Measurements from ENCODE around the gene ECT2L. TPM values are rescaled to one million over a fixed set of nuclear protein-coding genes. Genes with fewer than 3 reads are reported as not detected.

Gene ECT2L
- polyA plus RNA-seq, 1 of the 3 experiments (the other 2 are of a cell fraction) = 0.02 TPM

DNA sequence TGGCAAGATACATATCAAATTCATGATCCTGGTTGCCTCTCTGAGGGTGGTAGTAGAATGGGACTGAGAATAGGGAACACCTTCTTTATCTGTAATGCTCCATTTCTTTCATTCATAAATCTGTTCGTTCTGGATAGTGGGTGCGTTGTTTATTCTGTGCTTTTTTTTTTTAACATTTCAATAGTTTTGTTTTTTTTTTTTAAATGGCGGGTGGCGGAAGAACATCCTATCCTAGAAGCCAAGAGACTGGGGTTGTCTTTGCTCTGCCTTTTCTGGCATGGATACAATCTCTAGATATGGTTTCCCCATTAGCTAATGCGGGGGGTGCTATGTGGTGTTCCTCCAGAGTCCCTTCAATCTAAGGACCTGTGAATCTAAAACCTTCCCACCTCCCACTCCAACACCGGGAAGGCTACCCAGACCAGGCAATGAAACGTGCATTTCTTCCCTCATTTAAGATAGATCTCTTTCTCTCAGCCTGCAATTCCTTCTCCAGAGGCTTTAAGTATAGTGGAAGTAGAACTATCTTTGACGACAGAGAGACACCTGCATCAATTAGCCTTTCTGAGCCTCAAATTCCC lies 23.2 kb upstream of the ECT2L start:
- Histone ChIP-seq H3K36me3 (replicated peaks in 1 of 2; ENCODE audit: control insufficient read depth in 1 of 2, insufficient read depth in 2 of 2, low read length in 1 of 2) (peaks cover 0 to 19% of the 10 kb centered on the region in 2 experiments), H3K4me3 (ENCODE audit: low read depth in 2 of 2, low read length in 1 of 2) (peak overlapping the region; percentile 93 to 95), H3K9me3 (no peaks in the 10 kb centered on the region), H3K4me1 (ENCODE audit: control insufficient read depth in 1 of 2, insufficient read depth in 2 of 2, low read depth in 1 of 2, low read length in 1 of 2) (peaks cover 0 to 9% of the 10 kb centered on the region in 2 experiments; a peak in 3 of 4 replicates), H4K20me1 (ENCODE audit: insufficient read depth) (no peaks in the 10 kb centered on the region), H3F3A (replicated peaks; ENCODE audit: insufficient read depth) (peaks cover 3% of the 10 kb centered on the region), H3K9me2 (no peaks in the 10 kb centered on the region), H3K4me2 (peak overlapping the region; percentile 77), H3K27ac (ENCODE audit: low read depth in 2 of 2, low read length in 1 of 2) (peak overlapping the region; percentile 93 to 97; a peak in 3 of 4 replicates), H3K9ac (peak overlapping the region; percentile 91; the same call in 1 of the 2 replicates), H3K27me3 (ENCODE audit: insufficient read depth) (no peaks in the 10 kb centered on the region), H2AFZ (ENCODE audit: low read depth) (peak overlapping the region; percentile 95), H3K79me2 (ENCODE audit: insufficient read depth) (peaks cover 12% of the 10 kb centered on the region)
- POLR2A ChIA-PET = interaction anchor here (0.6 to 1.2 kb wide), 2 partner anchors 362 to 368 kb away, joined by 4 read pairs; partner anchors contain the start of gene HEBP2
- DNase-seq = peak; percentile 20
- 10% methylated on average over 8 of the region's 8 CpGs for WGBS (ENCODE audit: low lambda C conversion rate)
- TF ChIP-seq MEF2A (IDR thresholded peaks at IDR 0.05; ENCODE audit: borderline replicate concordance, low read depth) (no peak), ZBTB33 (IDR thresholded peaks at IDR 0.05; ENCODE audit: borderline replicate concordance, low read depth) (no peak), IRF3 (IDR thresholded peaks at IDR 0.05; ENCODE audit: low read depth, low read length) (no peak), FOXM1 (IDR thresholded peaks at IDR 0.05; ENCODE audit: low read depth) (no peak), GABPA (IDR thresholded peaks at IDR 0.05; ENCODE audit: low read depth) (no peak), FOXJ3 (CRISPR knock-in tag; IDR thresholded peaks at IDR 0.05) (no peak), GATA2 (CRISPR knock-in tag; IDR thresholded peaks at IDR 0.05) (no peak), RFX5 (IDR thresholded peaks at IDR 0.05; ENCODE audit: low read length) (no peak), SIN3A (IDR thresholded peaks at IDR 0.05; ENCODE audit: borderline replicate concordance, low read depth, low read length) (no peak), TCF12 (IDR thresholded peaks at IDR 0.05) (no peak), MXI1 (IDR thresholded peaks at IDR 0.05; ENCODE audit: low read depth, low read length) (no peak), SMC3 (IDR thresholded peaks at IDR 0.05; ENCODE audit: low read depth, low read length) (no peak)
- TF ChIP-seq, protein P1, sequence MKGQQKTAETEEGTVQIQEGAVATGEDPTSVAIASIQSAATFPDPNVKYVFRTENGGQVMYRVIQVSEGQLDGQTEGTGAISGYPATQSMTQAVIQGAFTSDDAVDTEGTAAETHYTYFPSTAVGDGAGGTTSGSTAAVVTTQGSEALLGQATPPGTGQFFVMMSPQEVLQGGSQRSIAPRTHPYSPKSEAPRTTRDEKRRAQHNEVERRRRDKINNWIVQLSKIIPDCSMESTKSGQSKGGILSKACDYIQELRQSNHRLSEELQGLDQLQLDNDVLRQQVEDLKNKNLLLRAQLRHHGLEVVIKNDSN (IDR thresholded peaks at IDR 0.05; ENCODE audit: borderline replicate concordance, low read depth) = no peak
- TF ChIP-seq, protein P2, sequence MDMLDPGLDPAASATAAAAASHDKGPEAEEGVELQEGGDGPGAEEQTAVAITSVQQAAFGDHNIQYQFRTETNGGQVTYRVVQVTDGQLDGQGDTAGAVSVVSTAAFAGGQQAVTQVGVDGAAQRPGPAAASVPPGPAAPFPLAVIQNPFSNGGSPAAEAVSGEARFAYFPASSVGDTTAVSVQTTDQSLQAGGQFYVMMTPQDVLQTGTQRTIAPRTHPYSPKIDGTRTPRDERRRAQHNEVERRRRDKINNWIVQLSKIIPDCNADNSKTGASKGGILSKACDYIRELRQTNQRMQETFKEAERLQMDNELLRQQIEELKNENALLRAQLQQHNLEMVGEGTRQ (IDR thresholded peaks at IDR 0.05; ENCODE audit: borderline replicate concordance, low read depth, low read length) = no peak
- CTCF ChIA-PET = interaction anchor here (1.5 kb wide), 1 partner anchor 184 kb away, joined by 9 read pairs; no protein-coding TSS in a partner anchor
